SH-SY5Y (cell line): ENCODE data around the gene CPNE9.

Source experiments
- GATA2 ChIP-seq: IDR thresholded peaks from 2 replicates; pipeline ENCODE4 v1.6.1; 2011; ENCODE audit warnings: mild to moderate bottlenecking, low read depth, low read length
- GATA3 ChIP-seq: IDR thresholded peaks from 2 replicates; pipeline ENCODE4 v1.6.1; 2011; ENCODE audit warnings: low read depth, mild to moderate bottlenecking, low read length, moderate library complexity

GRCh38 chr3:9715764-9716437 lies 12.3 kb downstream of the CPNE9 start:
- no peak for TF ChIP-seq GATA3
- TF ChIP-seq GATA2: no peak
